ELF-1 (cell line): ENCODE measurements around the gene TARDBP.
A peak's percentile ranks its signal among the peaks of the same experiment; 100 is the strongest.
"Not testable (repeated sequence)": the region's sequence is repeated elsewhere in the genome, so short reads cannot be mapped to it uniquely, and the experiment has no call there.

Source experiments
- DNase-seq: peaks from one replicate; pipeline ENCODE4 v3.0.0-alpha.2; 2016; ENCODE audit warnings: low read depth, low spot score

The TARDBP gene

DNA sequence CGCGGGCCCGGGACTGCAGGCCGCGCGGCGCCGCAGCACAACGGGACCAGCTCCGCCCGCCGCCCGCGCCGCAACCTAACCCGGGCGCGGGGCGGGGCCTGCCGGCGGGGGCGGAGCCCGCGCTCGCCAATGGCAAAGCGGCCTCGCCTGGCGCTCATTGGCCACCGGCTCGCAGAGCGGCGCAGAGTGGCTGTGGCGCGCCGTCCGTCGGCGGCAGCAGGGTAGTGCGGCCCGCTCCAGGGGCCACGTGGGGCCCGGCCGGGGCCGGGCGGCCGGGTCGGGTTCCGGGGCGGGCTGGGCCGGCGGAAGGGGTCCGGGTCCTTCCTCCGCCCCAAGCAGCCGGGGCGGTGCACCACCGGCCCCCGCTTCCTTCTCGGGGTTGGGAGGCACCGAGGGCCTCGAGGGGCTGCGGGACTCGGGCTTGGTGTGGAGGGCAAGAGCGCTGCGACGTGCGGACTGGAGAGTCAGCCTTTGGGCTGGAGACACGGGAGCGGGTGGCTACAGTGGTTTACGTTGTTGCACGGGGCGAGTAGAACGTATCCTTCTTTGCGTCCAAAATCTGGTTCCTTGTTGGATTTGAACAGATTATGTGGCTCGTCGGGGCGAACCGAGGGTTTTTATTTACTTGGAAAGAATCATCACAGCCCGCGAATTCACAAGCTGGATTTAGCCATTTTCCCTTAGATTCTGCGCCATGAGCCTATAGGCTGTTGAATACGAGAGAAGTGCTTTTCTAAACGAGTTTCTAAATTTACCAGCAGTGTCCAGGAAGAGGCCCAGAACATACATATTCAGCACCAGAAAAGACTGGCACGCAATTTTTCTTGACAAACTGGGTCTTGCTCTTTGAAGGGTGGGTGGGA is 47.7 kb downstream of the TARDBP start, which contains the start of gene SRM:
Gene SRM (minus strand): TSS at position 51 of the 863 bp plus-strand sequence. CDS start 75 bp downstream, outside the sequence.
- DNase-seq = peak; percentile 89

DNA sequence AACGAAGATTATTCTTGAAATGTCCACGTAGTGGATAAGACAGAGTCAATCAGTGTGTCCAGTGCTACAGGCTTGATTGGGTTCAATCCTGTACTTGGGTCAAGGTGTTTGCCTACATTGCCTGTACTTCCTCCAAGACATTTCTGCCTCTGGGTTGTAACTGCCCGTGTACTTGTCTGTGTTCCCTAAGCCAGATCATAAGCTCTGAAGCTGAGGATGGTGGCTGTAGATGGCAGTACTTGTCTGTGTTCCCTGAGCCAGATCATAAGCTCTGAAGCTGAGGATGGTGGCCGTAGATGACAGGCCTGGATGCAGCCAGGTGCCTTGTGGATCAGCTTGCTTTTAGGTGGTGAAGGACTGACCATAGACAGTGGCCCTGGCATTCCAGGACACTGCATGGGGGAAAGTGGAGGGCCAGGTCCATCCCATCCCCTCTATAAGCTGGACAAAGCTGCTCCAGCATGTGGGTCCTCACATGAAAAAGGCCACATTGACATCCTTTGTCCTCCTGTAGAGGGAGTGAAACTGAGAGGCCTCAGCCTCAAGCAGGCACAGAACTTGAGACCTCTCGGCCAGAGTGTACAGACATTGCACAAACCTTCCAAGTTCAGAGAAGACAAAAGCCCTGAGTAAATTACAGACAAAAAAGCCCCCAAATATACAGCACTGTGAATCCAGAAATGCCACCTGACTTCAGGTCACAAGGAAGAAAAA is 49.4 kb downstream of the TARDBP start:
- no peak for DNase-seq

DNA sequence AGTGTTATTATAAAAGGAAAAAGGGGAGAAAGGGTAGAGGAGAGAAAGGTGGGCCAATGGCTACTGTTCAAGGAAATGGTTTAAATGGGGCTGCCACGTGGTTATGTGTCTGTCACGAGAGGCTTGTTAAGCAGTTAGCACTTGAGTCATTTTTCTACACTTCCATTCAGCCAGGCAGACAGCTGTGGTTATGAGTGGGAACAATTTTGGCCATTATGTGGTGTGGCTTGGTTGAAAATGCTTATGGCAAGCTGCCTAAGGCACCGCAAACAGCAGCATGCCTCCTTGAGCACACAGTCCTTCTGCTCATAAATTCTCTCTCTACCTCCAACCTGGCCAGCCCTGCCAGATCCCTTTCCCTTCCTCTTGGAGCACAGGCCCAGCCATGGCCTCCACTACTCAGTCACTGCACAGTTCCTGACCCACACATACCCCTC is 50.5 kb downstream of the TARDBP start:
- no peak for DNase-seq

DNA sequence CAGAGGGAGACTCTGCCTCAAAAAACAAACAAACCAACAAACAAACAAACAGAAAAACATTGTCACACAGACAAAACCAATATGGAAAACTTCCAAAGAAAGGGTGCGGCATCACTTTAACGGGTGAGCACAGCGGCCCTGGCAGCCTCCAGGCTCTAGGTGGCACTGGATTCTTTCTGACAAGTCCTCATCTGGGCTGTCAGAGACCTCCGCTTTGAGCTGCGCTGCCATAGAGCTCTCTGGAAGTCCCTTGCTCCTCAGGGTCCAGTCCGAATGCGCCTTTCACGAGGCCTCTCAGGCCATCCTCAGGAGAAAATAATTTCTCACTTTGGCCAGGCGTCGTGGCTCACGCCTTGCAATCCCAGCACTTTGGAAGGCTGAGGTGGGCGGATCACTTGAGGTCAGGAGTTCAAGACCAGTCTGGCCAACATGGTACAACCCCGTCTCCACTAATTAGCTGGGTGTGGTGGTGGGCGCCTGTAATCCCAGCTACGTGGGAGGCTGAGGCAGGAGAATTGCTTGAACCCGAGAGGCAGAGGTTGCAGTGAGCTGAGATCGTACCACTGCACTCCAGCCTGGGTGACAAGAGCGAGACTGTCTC is 51.6 kb downstream of the TARDBP start:
- DNase-seq = peak; percentile 37

DNA sequence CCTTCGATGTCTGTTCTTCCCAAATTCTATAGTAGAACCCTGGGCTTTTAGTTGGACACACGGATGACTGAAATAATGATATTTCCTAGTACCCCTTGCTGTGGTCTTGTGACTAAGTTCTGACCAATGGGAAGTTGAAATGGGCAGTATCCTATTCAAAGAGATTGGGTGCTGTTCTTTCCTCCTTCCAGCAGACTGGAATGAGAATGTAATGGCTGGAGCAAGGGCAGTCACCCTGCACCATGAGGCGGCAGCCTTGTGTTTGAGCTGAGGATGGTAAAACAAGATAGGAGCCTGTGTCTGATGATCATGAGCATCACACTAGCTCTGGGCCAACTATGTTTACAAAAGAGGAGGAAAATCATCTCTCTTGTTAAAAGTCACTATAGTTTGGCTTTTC is 52.5 kb downstream of the TARDBP start:
- no peak for DNase-seq

DNA sequence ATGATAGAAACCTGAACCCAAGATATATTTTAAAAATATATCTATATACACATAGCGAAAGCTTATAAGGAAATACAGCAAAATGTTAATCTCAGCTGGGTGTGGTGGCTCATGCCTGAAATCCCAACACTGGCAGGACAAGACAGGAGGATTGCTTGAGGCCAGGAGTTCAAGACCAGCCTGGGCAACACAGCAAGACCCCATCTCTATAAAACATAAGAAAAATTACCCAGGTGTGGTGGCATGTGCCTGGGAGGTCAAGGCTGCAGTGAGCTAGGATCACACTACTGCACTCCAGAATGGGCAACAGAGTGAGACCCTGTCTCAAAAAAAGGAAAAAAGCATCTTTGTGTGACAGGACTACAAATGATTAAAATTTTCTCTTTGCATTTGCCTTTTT is 53.3 kb downstream of the TARDBP start:
- DNase-seq = no peak

DNA sequence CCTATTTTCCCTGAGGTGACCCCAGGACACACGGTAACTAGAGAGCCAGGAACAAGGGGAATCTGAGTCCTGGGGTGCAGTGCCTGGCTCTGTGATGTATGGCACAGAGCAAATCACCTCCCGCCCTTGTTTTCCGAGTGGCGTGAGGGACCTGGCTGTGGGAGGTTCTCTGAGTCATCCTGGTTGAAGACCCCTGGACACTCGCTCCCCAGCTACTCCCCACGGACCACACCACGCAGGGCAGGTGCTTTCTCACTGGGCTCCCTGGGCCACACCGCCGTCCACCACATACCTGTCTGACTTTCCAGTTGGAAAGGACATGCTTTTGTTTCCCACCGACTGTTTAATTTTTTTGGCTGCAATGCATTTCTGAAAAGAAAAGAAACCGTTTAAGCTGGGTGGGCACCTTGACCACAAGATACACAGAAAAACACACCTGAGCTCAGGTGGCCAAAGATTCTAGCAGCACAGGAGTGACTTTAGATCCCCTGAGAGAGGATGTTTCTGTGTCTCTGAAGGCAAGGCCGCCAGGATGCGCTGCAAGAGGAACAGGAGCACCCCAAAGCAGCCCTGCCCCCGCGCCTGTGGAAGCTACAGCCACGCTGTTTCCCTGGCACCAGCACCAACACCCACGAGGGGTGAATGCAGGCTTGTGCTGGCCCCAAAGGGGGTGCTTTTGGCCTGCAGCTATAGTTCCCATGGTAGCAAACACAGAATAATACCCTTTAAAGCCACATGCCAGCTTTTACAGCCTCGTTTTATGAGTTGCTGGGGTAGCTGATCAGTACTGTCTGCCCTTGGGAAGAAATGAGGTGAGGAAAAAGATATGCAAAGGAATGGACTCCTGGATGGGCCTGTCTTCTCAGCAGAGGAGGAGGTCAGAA is 55.5 kb downstream of the TARDBP start:
- DNase-seq = no peak

DNA sequence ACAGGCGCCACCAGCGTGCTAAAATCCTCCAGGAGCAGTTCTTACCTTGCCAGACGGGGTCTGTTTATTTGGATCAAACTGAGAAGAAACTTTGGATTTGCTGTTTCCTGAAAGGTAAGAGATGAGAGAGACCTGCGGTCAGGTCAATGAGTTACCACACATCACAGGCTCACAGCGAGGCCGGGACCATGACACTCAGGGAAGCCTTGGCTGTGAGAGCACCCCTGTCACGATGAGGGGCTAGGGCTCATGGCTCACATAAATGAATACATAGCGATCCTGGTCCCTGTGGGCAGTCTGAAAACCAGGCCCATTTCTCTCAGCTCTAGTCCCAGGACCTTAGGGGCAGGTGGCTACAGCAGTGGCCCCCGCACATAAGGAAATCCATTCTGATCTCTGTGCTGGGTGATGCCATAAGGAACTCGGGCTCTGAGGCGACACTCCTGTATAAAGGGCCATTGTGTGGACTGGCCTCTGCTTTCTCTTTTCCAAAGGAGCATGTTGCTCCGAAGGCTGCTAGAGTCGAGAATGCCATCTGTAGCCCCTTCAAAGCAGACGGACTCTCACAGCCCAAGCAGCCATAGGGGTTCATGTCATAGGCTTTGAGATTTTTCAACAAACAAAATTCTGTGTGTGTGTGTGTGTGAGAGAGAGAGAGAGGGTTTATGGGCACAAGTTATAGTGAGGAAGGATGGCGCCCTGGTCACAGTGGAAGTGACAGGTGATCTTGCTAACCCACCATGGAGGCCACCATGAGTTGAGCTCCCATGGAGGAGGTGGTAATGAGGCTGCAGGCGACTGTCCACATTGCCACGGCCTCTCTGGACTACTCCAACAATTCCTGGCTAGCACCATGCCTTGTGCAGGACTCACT is 56.4 kb downstream of the TARDBP start:
- no peak for DNase-seq

DNA sequence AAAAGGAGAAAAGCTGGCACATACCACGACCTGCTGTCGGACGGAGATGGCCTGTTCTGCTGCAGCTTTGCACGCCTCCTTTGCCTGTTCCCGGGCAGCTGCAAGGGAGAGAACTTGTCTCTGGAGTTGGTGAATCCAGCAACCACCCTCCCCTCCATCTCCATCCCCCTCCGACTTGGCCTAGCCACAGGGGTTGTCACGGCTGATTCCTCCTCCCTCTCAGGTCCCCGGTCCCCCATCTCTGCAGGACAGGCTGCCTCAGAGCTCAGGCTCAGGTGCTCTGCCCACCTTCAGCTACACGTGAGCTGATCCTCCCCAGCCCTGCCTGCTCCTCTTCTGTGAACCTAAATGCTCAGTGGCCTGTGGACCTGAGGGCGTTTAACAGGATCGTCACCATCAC is 58.4 kb downstream of the TARDBP start:
- DNase-seq = no peak

DNA sequence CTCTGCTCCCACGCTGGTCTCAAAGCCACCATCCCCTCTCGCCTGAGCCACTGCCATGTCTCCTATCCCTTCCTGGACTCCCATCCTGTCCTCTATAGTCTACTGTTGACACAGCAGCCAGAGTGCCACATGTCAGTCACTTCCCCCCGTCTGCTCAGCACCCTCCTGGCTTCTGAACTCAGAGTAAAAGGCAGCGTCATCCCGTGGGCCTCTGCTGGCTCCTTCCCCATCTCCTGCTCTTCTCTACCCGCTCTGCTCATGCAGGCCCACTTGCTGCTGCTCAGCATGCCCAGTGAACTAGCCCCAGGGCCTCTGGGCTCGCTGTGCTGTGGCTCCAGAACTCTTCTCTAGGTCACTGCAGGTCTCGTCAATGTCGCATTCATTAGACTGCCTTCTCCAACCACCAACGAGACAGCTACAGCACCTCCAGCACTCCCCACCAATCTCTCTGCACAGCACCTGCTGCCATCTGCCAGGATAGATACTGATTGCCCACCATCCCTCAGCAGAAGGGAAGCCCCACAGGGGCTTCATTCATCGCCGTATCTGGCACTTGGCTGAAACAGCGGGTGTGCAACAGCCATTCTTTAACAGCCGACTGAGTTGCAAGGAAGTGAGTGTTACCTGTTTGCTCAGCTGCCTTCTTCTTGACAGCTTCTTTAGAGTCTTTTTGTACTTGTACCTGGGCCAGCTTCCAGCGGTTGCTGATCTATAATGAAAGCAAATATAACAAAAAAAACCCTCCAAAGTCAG is 59.2 kb downstream of the TARDBP start:
- no peak for DNase-seq

DNA sequence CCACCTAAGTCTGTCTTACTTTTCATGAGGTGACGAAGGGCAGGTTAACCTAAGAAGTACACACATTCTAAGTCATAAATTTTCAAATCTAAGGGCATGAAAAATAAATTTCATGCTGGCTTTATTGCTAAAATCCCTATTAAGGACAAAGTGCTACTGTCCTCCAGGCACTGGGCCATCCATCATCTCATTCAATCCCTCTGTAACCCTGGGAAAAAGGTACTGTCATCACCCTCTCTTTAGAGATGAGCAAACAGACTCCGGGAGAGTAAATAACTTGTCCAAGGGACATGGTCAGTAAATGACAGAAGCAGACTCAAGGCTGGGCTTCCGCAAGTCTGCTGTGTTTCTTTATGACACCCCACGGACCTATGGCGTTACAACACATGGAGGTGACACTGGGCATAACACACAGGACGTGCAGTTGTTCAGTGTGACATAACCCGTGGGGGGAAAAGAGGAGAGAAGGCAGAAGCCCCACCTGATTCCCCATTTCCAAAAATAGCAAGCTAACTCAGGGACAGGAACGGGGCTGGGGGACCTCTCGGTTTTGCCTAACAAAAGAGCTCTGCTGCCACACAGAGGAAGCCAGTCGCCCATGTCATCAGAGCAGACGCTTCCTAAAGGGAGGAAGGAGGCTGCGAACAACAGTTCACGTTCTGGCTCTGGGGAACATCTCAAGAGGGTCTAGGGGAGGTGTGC is 59.9 kb downstream of the TARDBP start:
- DNase-seq = no peak

DNA sequence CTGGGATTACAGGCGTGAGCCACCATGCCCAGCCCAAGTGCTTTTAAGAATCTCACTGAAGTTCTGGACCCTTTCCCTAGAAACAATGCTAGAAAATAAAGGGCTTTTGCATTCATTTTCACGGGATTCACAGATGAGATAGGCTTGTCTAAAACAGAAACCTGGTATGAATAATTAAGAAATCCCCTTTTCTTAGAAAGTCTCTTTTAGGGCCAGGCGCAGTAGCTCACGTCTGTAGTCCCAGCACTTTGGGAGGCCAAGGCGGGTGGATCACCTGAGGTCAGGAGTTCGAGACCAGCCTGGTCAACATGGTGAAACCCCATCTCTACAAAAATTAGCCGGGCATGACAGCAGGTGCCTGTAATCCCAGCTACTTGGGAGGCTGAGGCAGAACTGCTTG is 60.9 kb downstream of the TARDBP start:
- DNase-seq = not testable (repeated sequence)
